IgD-negative memory B cell (primary cell): Measurements from ENCODE around the gene SMIM1. TPM values are rescaled to one million over a fixed set of nuclear protein-coding genes. Genes with fewer than 3 reads are reported as not detected.
"Not testable (repeated sequence)": the region's sequence is repeated elsewhere in the genome, so short reads cannot be mapped to it uniquely, and the experiment has no call there.

ENCODE experiments used
- H3K27ac Mint-ChIP-seq, 3 donors: one replicate each; pipeline ENCODE4 v1.8.0; 2020 to 2022; ENCODE audit warnings: mild to moderate bottlenecking in 3 of 3, mixed read lengths in 3 of 3, moderate library complexity in 1 of 3
- H3K27me3 Mint-ChIP-seq: one replicate; pipeline ENCODE4 v1.8.0; 2021; ENCODE audit warnings: mixed read lengths
- H3K36me3 Mint-ChIP-seq: one replicate; pipeline ENCODE4 v1.8.0; 2020; ENCODE audit warnings: mild to moderate bottlenecking, mixed read lengths
- H3K4me1 Mint-ChIP-seq, 3 donors: one replicate each; pipeline ENCODE4 v1.8.0; 2020 to 2022; ENCODE audit warnings: mixed read lengths in 3 of 3, mild to moderate bottlenecking in 1 of 3
- H3K4me3 Mint-ChIP-seq, 4 donors: one replicate each; pipeline ENCODE4 v1.8.0; 2020 to 2022; ENCODE audit warnings: mild to moderate bottlenecking in 4 of 4, mixed read lengths in 4 of 4, moderate library complexity in 3 of 4
- H3K9me3 Mint-ChIP-seq, 3 donors: one replicate each; pipeline ENCODE4 v1.8.0; 2020 to 2021; ENCODE audit warnings: mixed read lengths in 3 of 3, mild to moderate bottlenecking in 1 of 3
- polyA plus RNA-seq: library from polyadenylated mRNA; unstranded; fragments of 300-500 nt; fragmentation: Illumina TruSeq; gene quantifications from one replicate; pipeline ENCODE4 v1.2.3, GENCODE V29; 2021

The SMIM1 gene
- polyA plus RNA-seq, 1 donor from 2014 or later = not detected

GRCh38 chr1:3745071-3745470 is 27.5 kb upstream of the SMIM1 start:
- H3K9me3 Mint-ChIP-seq = no peaks in the 10 kb centered on the region
- H3K27ac Mint-ChIP-seq = no peak overlapping the region
- peaks cover 9 to 30% (median 16%) of the 10 kb centered on the region in 3 donors for H3K4me1 Mint-ChIP-seq
- H3K4me3 Mint-ChIP-seq = peak overlapping the region in 2 of 4 donors; percentile 23 to 28
- H3K36me3 Mint-ChIP-seq = peaks cover 3% of the 10 kb centered on the region
- H3K27me3 Mint-ChIP-seq = no peaks in the 10 kb centered on the region

- Mint-ChIP-seq H3K27ac (peak overlapping the region in 2 of 3 donors; percentile 58 to 87), H3K36me3 (peaks cover 3% of the 10 kb centered on the region), H3K9me3 (no peaks in the 10 kb centered on the region), H3K4me3 (peak overlapping the region; percentile 84 to 93 (median 90)), H3K27me3 (no peaks in the 10 kb centered on the region), H3K4me1 (peaks cover 9 to 30% (median 16%) of the 10 kb centered on the region in 3 donors)
Measured at GRCh38 chr1:3745590-3746381, 26.8 kb upstream of the SMIM1 start.

GRCh38 chr1:3746389-3746829 is 26.1 kb upstream of the SMIM1 start:
- Mint-ChIP-seq H3K27ac (peak overlapping the region; percentile 58 to 87 (median 77)), H3K9me3 (no peaks in the 10 kb centered on the region), H3K36me3 (peaks cover 2% of the 10 kb centered on the region), H3K4me3 (peak overlapping the region; percentile 84 to 93 (median 90)), H3K27me3 (no peaks in the 10 kb centered on the region), H3K4me1 (peaks cover 9 to 30% (median 16%) of the 10 kb centered on the region in 3 donors)

GRCh38 chr1:3746830-3747521 is 25.6 kb upstream of the SMIM1 start:
- peak overlapping the region; percentile 84 to 93 (median 90) for H3K4me3 Mint-ChIP-seq
- peaks cover 9 to 28% (median 16%) of the 10 kb centered on the region in 3 donors for H3K4me1 Mint-ChIP-seq
- no peaks in the 10 kb centered on the region for H3K36me3 Mint-ChIP-seq

GRCh38 chr1:3747522-3747848 is 25.1 kb upstream of the SMIM1 start:
- peak overlapping the region; percentile 84 to 93 (median 90) for H3K4me3 Mint-ChIP-seq
- H3K27me3 Mint-ChIP-seq = no peaks in the 10 kb centered on the region
- H3K9me3 Mint-ChIP-seq = no peaks in the 10 kb centered on the region
- peak overlapping the region in 2 of 3 donors; percentile 63 to 77 for H3K27ac Mint-ChIP-seq
- H3K4me1 Mint-ChIP-seq = peaks cover 9 to 28% (median 16%) of the 10 kb centered on the region in 3 donors
- no peaks in the 10 kb centered on the region for H3K36me3 Mint-ChIP-seq

More at GRCh38 chr1:3746830-3747521, 25.6 kb upstream of the SMIM1 start:
- H3K27ac Mint-ChIP-seq = peak overlapping the region in 2 of 3 donors; percentile 77 to 87
- H3K9me3 Mint-ChIP-seq = no peaks in the 10 kb centered on the region
- H3K27me3 Mint-ChIP-seq = no peaks in the 10 kb centered on the region

GRCh38 chr1:3747903-3748302 is 24.6 kb upstream of the SMIM1 start:
- H3K27ac Mint-ChIP-seq = peak overlapping the region in 1 of 3 donors; percentile 77

GRCh38 chr1:3748316-3748900 is 24.1 kb upstream of the SMIM1 start:
- not testable (repeated sequence) for H3K36me3 Mint-ChIP-seq, H3K9me3 Mint-ChIP-seq, H3K27me3 Mint-ChIP-seq, H3K27ac Mint-ChIP-seq
- Mint-ChIP-seq H3K4me3 (peak overlapping the region in 3 of 4 donors; percentile 59 to 93 (median 85)), H3K4me1 (peaks cover 9 to 24% (median 14%) of the 10 kb centered on the region in 3 donors)

More at GRCh38 chr1:3747903-3748302, 24.6 kb upstream of the SMIM1 start:
- H3K36me3 Mint-ChIP-seq = no peaks in the 10 kb centered on the region
- H3K4me3 Mint-ChIP-seq = peak overlapping the region; percentile 84 to 93 (median 90)
- peaks cover 9 to 28% (median 16%) of the 10 kb centered on the region in 3 donors for H3K4me1 Mint-ChIP-seq
- H3K9me3 Mint-ChIP-seq = no peaks in the 10 kb centered on the region
- no peaks in the 10 kb centered on the region for H3K27me3 Mint-ChIP-seq

- Mint-ChIP-seq H3K9me3 (no peaks in the 10 kb centered on the region), H3K4me1 (peaks cover 9 to 21% (median 14%) of the 10 kb centered on the region in 3 donors), H3K36me3 (no peaks in the 10 kb centered on the region), H3K27ac (no peak overlapping the region), H3K27me3 (no peaks in the 10 kb centered on the region), H3K4me3 (no peak overlapping the region)
Measured at GRCh38 chr1:3749512-3749911, 23.0 kb upstream of the SMIM1 start.

- no peaks in the 10 kb centered on the region for H3K27me3 Mint-ChIP-seq
- peaks cover 9 to 16% (median 10%) of the 10 kb centered on the region in 3 donors for H3K4me1 Mint-ChIP-seq
- H3K4me3 Mint-ChIP-seq = peak overlapping the region in 2 of 4 donors; percentile 43 to 61
- no peak overlapping the region for H3K27ac Mint-ChIP-seq
- H3K9me3 Mint-ChIP-seq = no peaks in the 10 kb centered on the region
- H3K36me3 Mint-ChIP-seq = no peaks in the 10 kb centered on the region
Measured at GRCh38 chr1:3750741-3751140, 21.8 kb upstream of the SMIM1 start.

GRCh38 chr1:3752400-3752945 is 20.1 kb upstream of the SMIM1 start, which contains the start of gene CCDC27:
Gene CCDC27, plus strand, starts transcription at chr1:3752450. Its CDS starts 32 bp downstream, at chr1:3752482.
- Mint-ChIP-seq H3K4me1 (peaks cover 0 to 7% (median 1%) of the 10 kb centered on the region in 3 donors), H3K4me3 (peak within 1 kb of the TSS in 1 of 4 donors; percentile 43), H3K27ac (no peak within 1 kb of the TSS), H3K36me3 (no peaks in the 10 kb centered on the region), H3K9me3 (no peaks in the 10 kb centered on the region), H3K27me3 (peaks cover 2% of the 10 kb centered on the region)

- Mint-ChIP-seq H3K36me3 (no peaks in the 10 kb centered on the region), H3K4me1 (peaks cover 0 to 1% (median 0%) of the 10 kb centered on the region in 3 donors), H3K27ac (no peak overlapping the region), H3K9me3 (no peaks in the 10 kb centered on the region), H3K4me3 (no peak overlapping the region), H3K27me3 (peaks cover 3% of the 10 kb centered on the region)
Measured at GRCh38 chr1:3753656-3754454, 18.7 kb upstream of the SMIM1 start.

GRCh38 chr1:3756394-3756793 is 16.2 kb upstream of the SMIM1 start:
- Mint-ChIP-seq H3K9me3 (peaks cover 0 to 7% (median 7%) of the 10 kb centered on the region in 3 donors), H3K27me3 (peaks cover 15% of the 10 kb centered on the region), H3K36me3 (no peaks in the 10 kb centered on the region), H3K4me3 (no peak overlapping the region), H3K4me1 (no peaks in the 10 kb centered on the region), H3K27ac (no peak overlapping the region)

- no peaks in the 10 kb centered on the region for H3K36me3 Mint-ChIP-seq
- H3K9me3 Mint-ChIP-seq = peaks cover 0 to 7% (median 7%) of the 10 kb centered on the region in 3 donors
- no peaks in the 10 kb centered on the region for H3K4me1 Mint-ChIP-seq
- H3K27ac Mint-ChIP-seq = no peak overlapping the region
- peaks cover 17% of the 10 kb centered on the region for H3K27me3 Mint-ChIP-seq
- H3K4me3 Mint-ChIP-seq = no peak overlapping the region
Measured at GRCh38 chr1:3759164-3759563, 13.4 kb upstream of the SMIM1 start.

- H3K9me3 Mint-ChIP-seq = peaks cover 0 to 7% (median 7%) of the 10 kb centered on the region in 3 donors
- no peak overlapping the region for H3K4me3 Mint-ChIP-seq
- no peaks in the 10 kb centered on the region for H3K36me3 Mint-ChIP-seq
- peaks cover 17% of the 10 kb centered on the region for H3K27me3 Mint-ChIP-seq
- H3K4me1 Mint-ChIP-seq = no peaks in the 10 kb centered on the region
- no peak overlapping the region for H3K27ac Mint-ChIP-seq
Measured at GRCh38 chr1:3759796-3760195, 12.8 kb upstream of the SMIM1 start.
